GM23338 (cell line): ENCODE data around the gene MACROD1. TPM values are rescaled to one million over a fixed set of nuclear protein-coding genes. Genes with fewer than 3 reads are reported as not detected.

Source experiments
- ATAC-seq: fragments of 200-7000 bp; cut with Tn5 transposase; 3 replicates; pipeline ENCODE4 v1.9.1; 2020
- DNase-seq: peaks from one replicate; pipeline ENCODE4 v3.0.0-alpha.2; 2015; ENCODE audit warnings: low spot score
- H2AFZ ChIP-seq: fragments of 200-600 bp; sonication (generic); 2 replicates; pipeline ENCODE4 v1.8.0; 2016; ENCODE audit warnings: antibody characterized with exemption, mild to moderate bottlenecking, moderate library complexity
- H3F3A ChIP-seq: fragments of 200-600 bp; sonication (generic); replicated peaks from 2 replicates; pipeline ENCODE4 v1.8.0; 2017; ENCODE audit warnings: antibody characterized with exemption, mixed run types, low read depth
- H3K27ac ChIP-seq: fragments of 200-600 bp; sonication (generic); 2 replicates; pipeline ENCODE4 v1.6.1; 2016; ENCODE audit warnings: low read depth
- H3K27me3 ChIP-seq: fragments of 200-600 bp; sonication (generic); 2 replicates; pipeline ENCODE4 v1.8.0; 2016; ENCODE audit warnings: mild to moderate bottlenecking, mixed run types, moderate library complexity; ENCODE audit not compliant: insufficient read depth
- H3K36me3 ChIP-seq: fragments of 200-600 bp; sonication (generic); 2 replicates; pipeline ENCODE4 v1.8.0; 2016; ENCODE audit warnings: mild to moderate bottlenecking; ENCODE audit not compliant: insufficient read depth
- H3K4me1 ChIP-seq: fragments of 200-600 bp; sonication (generic); 2 replicates; pipeline ENCODE4 v1.8.0; 2016; ENCODE audit warnings: mild to moderate bottlenecking, moderate library complexity; ENCODE audit not compliant: insufficient read depth
- H3K4me2 ChIP-seq: fragments of 200-600 bp; sonication (generic); 2 replicates; pipeline ENCODE4 v1.7.1; 2017; ENCODE audit warnings: mixed run types
- H3K4me3 ChIP-seq: fragments of 200-600 bp; sonication (generic); 2 replicates; pipeline ENCODE4 v1.6.1; 2016; ENCODE audit warnings: mixed run types
- H3K79me2 ChIP-seq: fragments of 200-600 bp; sonication (generic); replicated peaks from 2 replicates; pipeline ENCODE4 v1.8.0; 2017; ENCODE audit warnings: mild to moderate bottlenecking; ENCODE audit not compliant: insufficient read depth
- H3K9me2 ChIP-seq: fragments of 200-600 bp; sonication (generic); 2 replicates; pipeline ENCODE4 v1.8.0; 2017; ENCODE audit not compliant: insufficient read depth
- H4K20me1 ChIP-seq: fragments of 200-600 bp; sonication (generic); replicated peaks from 2 replicates; pipeline ENCODE4 v1.8.0; 2017; ENCODE audit warnings: mild to moderate bottlenecking; ENCODE audit not compliant: insufficient read depth
- H3K27ac Mint-ChIP-seq: 2 replicates; pipeline ENCODE4 v1.8.0; 2020; ENCODE audit warnings: inconsistent platforms, mild to moderate bottlenecking, moderate library complexity, mixed read lengths
- H3K27me3 Mint-ChIP-seq: 3 replicates; pipeline ENCODE4 v1.8.0; 2022; ENCODE audit warnings: low read depth, mild to moderate bottlenecking, moderate library complexity, mixed read lengths, inconsistent platforms; ENCODE audit not compliant: insufficient read depth, poor library complexity
- H3K36me3 Mint-ChIP-seq: 3 replicates; pipeline ENCODE4 v1.8.0; 2021; ENCODE audit warnings: low read depth, mild to moderate bottlenecking, inconsistent platforms, moderate library complexity, mixed read lengths
- H3K4me1 Mint-ChIP-seq: 3 replicates; pipeline ENCODE4 v1.8.0; 2020; ENCODE audit warnings: mild to moderate bottlenecking, inconsistent platforms, mixed read lengths
- H3K4me3 Mint-ChIP-seq: 3 replicates; pipeline ENCODE4 v1.8.0; 2021; ENCODE audit warnings: moderate library complexity, mild to moderate bottlenecking, inconsistent platforms, mixed read lengths
- H3K9me3 Mint-ChIP-seq: 3 replicates; pipeline ENCODE4 v1.8.0; 2020; ENCODE audit warnings: moderate library complexity, mild to moderate bottlenecking, inconsistent platforms, mixed read lengths
- CREB1 ChIP-seq: fragments of 250-450 bp; sonication (Bioruptor Pico); IDR thresholded peaks from 2 replicates; pipeline ENCODE4 v1.5.0; 2020; ENCODE audit warnings: low read depth, mild to moderate bottlenecking, moderate library complexity
- EZH2 ChIP-seq: fragments of 200-600 bp; sonication (generic); IDR thresholded peaks from one replicate; pipeline ENCODE4 v1.8.0; 2017; ENCODE audit warnings: antibody characterized with exemption, mild to moderate bottlenecking, low read depth; ENCODE audit not compliant: unreplicated experiment
- EZH2phosphoT487 ChIP-seq: fragments of 200-600 bp; sonication (generic); IDR thresholded peaks from one replicate; pipeline ENCODE4 v1.8.1; 2018; ENCODE audit warnings: antibody characterized with exemption; ENCODE audit not compliant: unreplicated experiment
- POLR2AphosphoS5 ChIP-seq: IDR thresholded peaks from 2 replicates; pipeline ENCODE4 v1.6.1; 2016; ENCODE audit warnings: antibody characterized with exemption, low read depth
- STAT1 ChIP-seq: IDR thresholded peaks from one replicate; pipeline ENCODE4 v1.6.1; 2016; ENCODE audit warnings: antibody characterized with exemption; ENCODE audit not compliant: unreplicated experiment
- ZNF114 ChIP-seq: fragments of 250-450 bp; sonication (Bioruptor Pico); IDR thresholded peaks from 2 replicates; pipeline ENCODE4 v1.5.0; 2020; ENCODE audit warnings: mild to moderate bottlenecking, moderate library complexity
- ZNF331 ChIP-seq: fragments of 250-450 bp; sonication (Bioruptor Pico); IDR thresholded peaks from 2 replicates; pipeline ENCODE4 v1.5.0; 2020; ENCODE audit warnings: low read depth, mild to moderate bottlenecking, moderate library complexity
- polyA plus RNA-seq: library from polyadenylated mRNA; unstranded; fragments of >200 nt; fragmentation: Nextera tagmentation; extraction: Ambion mirVana; gene quantifications from 2 replicates; pipeline ENCODE4 v1.2.1, GENCODE V29; 2016
- total RNA-seq: library from RNA; depleted of rRNA; stranded (reverse); fragments of >200 nt; shearing (Covaris generic); gene quantifications from 2 replicates; pipeline ENCODE4 v1.2.3, GENCODE V29; 2014
- TF ChIP-seq, protein P1 (sequence below), 2 experiments: fragments of 200-600 bp in 1 of 2; sonication (generic) in 1 of 2; conservative IDR thresholded peaks; 2 replicates each; pipeline versions ENCODE4 v1.5.1 to v1.6.1; 2016 to 2017; ENCODE audit warnings: antibody characterized with exemption in 2 of 2, low read depth in 2 of 2, mild to moderate bottlenecking in 2 of 2, moderate library complexity in 1 of 2
- TF ChIP-seq, protein P2 (sequence below): IDR thresholded peaks from one replicate; pipeline ENCODE4 v1.6.1; 2018; ENCODE audit warnings: antibody characterized with exemption; ENCODE audit not compliant: unreplicated experiment
- TF ChIP-seq, protein P3 (sequence below): IDR thresholded peaks from 2 replicates; pipeline ENCODE4 v1.6.1; 2016; ENCODE audit warnings: antibody characterized with exemption

MACROD1 gene
- total and polyA plus RNA-seq, 2 experiments from 2014 or later: 33.0 to 51.6 TPM

DNA sequence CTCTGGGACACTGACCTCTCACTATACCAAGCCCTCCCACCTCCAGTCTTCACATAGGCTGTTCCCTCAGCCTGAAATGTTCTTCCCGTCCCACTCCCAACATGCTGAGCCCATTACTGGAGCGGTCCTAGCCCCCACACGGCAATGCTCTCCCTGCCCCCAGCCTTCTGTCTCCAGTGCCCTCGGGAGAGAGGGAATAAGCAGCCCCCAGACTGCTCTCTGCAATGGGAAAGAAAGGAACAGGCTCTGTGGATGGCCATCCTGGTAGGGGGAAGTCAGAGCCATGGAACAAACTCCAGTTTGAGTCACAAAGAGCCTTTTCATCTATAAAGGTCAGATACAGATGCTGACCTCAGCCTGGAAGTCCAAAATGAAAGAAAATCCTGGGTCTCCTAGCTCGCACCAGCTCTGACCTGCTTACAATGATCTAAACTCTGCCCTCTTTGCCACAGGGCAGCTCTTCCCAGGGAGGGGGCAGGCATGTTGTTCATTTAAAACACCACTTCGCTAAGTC is 67.5 kb downstream of the MACROD1 start:
- DNase-seq: no peak
- Histone ChIP-seq H3K4me3 (no peak overlapping the region), H3K4me1 (0 out of 2 replicates have a peak, but pooled peaks cover 3% of the 10 kb centered on the region), H4K20me1 (no peaks in the 10 kb centered on the region; the same call in 1 of the 2 replicates), H3K79me2 (no peaks in the 10 kb centered on the region), H3K27ac (no peak overlapping the region), H2AFZ (no peak overlapping the region), H3K27me3 (peaks cover 31% of the 10 kb centered on the region), H3K9me2 (peaks cover 4% of the 10 kb centered on the region; the same call in 1 of the 2 replicates), H3K4me2 (no peak overlapping the region), H3K36me3 (no peaks in the 10 kb centered on the region), H3F3A (0 out of 2 replicates have a peak, but pooled peaks cover 16% of the 10 kb centered on the region)
- no peak for ATAC-seq
- H3K27me3 Mint-ChIP-seq: peaks cover 47% of the 10 kb centered on the region
- H3K4me3 Mint-ChIP-seq: no peak overlapping the region
- peaks cover 14% of the 10 kb centered on the region for H3K4me1 Mint-ChIP-seq
- no peaks in the 10 kb centered on the region; the same call in 2 of the 3 replicates for H3K36me3 Mint-ChIP-seq
- H3K9me3 Mint-ChIP-seq: no peaks in the 10 kb centered on the region; the same call in 2 of the 3 replicates
- TF ChIP-seq EZH2: no peak
- TF ChIP-seq, protein P1, sequence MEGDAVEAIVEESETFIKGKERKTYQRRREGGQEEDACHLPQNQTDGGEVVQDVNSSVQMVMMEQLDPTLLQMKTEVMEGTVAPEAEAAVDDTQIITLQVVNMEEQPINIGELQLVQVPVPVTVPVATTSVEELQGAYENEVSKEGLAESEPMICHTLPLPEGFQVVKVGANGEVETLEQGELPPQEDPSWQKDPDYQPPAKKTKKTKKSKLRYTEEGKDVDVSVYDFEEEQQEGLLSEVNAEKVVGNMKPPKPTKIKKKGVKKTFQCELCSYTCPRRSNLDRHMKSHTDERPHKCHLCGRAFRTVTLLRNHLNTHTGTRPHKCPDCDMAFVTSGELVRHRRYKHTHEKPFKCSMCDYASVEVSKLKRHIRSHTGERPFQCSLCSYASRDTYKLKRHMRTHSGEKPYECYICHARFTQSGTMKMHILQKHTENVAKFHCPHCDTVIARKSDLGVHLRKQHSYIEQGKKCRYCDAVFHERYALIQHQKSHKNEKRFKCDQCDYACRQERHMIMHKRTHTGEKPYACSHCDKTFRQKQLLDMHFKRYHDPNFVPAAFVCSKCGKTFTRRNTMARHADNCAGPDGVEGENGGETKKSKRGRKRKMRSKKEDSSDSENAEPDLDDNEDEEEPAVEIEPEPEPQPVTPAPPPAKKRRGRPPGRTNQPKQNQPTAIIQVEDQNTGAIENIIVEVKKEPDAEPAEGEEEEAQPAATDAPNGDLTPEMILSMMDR (conservative IDR thresholded peaks at IDR 0.05; ENCODE audit: low read depth in 2 of 2): no peak
- TF ChIP-seq, protein P2, sequence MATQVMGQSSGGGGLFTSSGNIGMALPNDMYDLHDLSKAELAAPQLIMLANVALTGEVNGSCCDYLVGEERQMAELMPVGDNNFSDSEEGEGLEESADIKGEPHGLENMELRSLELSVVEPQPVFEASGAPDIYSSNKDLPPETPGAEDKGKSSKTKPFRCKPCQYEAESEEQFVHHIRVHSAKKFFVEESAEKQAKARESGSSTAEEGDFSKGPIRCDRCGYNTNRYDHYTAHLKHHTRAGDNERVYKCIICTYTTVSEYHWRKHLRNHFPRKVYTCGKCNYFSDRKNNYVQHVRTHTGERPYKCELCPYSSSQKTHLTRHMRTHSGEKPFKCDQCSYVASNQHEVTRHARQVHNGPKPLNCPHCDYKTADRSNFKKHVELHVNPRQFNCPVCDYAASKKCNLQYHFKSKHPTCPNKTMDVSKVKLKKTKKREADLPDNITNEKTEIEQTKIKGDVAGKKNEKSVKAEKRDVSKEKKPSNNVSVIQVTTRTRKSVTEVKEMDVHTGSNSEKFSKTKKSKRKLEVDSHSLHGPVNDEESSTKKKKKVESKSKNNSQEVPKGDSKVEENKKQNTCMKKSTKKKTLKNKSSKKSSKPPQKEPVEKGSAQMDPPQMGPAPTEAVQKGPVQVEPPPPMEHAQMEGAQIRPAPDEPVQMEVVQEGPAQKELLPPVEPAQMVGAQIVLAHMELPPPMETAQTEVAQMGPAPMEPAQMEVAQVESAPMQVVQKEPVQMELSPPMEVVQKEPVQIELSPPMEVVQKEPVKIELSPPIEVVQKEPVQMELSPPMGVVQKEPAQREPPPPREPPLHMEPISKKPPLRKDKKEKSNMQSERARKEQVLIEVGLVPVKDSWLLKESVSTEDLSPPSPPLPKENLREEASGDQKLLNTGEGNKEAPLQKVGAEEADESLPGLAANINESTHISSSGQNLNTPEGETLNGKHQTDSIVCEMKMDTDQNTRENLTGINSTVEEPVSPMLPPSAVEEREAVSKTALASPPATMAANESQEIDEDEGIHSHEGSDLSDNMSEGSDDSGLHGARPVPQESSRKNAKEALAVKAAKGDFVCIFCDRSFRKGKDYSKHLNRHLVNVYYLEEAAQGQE: no peak
- no peak for TF ChIP-seq POLR2AphosphoS5
- TF ChIP-seq ZNF114 (CRISPR knock-in tag): no peak
- TF ChIP-seq ZNF331: no peak
- no peak for TF ChIP-seq CREB1 (CRISPR knock-in tag)
- no peak for TF ChIP-seq STAT1
- TF ChIP-seq, protein P3, sequence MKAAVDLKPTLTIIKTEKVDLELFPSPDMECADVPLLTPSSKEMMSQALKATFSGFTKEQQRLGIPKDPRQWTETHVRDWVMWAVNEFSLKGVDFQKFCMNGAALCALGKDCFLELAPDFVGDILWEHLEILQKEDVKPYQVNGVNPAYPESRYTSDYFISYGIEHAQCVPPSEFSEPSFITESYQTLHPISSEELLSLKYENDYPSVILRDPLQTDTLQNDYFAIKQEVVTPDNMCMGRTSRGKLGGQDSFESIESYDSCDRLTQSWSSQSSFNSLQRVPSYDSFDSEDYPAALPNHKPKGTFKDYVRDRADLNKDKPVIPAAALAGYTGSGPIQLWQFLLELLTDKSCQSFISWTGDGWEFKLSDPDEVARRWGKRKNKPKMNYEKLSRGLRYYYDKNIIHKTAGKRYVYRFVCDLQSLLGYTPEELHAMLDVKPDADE: no peak
- no peak for TF ChIP-seq EZH2phosphoT487
- H3K27ac Mint-ChIP-seq: no peak overlapping the region
